Hematopoietic multipotent progenitor cell (in vitro differentiated cells): ENCODE data around the gene EPB41L2. TPM values are rescaled to one million over a fixed set of nuclear protein-coding genes. Genes with fewer than 3 reads are reported as not detected.
"Not testable (repeated sequence)": the region's sequence is repeated elsewhere in the genome, so short reads cannot be mapped to it uniquely, and the experiment has no call there.

ENCODE experiments used
- DNase-seq, 3 donors: peaks; one replicate each; pipeline ENCODE4 v3.0.0-alpha.2; 2011 to 2015; ENCODE audit warnings: low read depth in 2 of 3, low spot score in 2 of 3
- total RNA-seq: library from RNA; depleted of rRNA; stranded (reverse); fragments of >200 nt; gene quantifications from one replicate; pipeline ENCODE4 v1.2.3, GENCODE V29; 2012

Gene EPB41L2
- 7.5 TPM for total RNA-seq

- DNase-seq, result peak; percentile 69 to 90 (median 89)
Measured at GRCh38 chr6:131063028-131063763, at the start of gene EPB41L2. TSS of gene EPB41L2 (minus strand) at chr6:131063245. CDS start at chr6:130956485, 106,760 bp downstream.

DNA sequence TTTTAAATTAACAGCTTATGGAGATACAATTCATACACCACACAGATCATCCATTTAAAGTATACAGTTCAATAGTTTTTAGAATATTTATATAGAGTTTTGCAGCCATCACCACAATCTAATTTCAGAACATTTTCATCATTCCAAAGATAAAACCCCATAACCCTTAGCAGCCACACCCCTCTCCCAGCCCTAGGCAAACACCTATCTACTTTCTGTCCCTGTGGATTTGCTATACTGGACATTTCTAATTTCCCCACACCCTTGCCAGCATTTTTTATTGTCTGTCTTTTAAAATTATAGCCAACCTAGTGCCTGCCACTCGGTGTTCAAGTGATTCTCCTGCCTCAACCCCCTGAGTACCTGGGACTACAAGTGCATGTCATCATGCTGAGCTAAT is 49.2 kb upstream of the EPB41L2 start:
- no peak for DNase-seq

GRCh38 chr6:131107151-131107550 is 44.1 kb upstream of the EPB41L2 start:
- DNase-seq, result no peak

GRCh38 chr6:131103901-131104300 is 40.9 kb upstream of the EPB41L2 start:
- DNase-seq, result no peak

- DNase-seq, result no peak
Measured at GRCh38 chr6:131103296-131103695, 40.3 kb upstream of the EPB41L2 start.

- no peak for DNase-seq
Measured at GRCh38 chr6:131101911-131102680, 39.1 kb upstream of the EPB41L2 start.

- DNase-seq, result no peak
Measured at GRCh38 chr6:131096786-131097185, 33.7 kb upstream of the EPB41L2 start.

- DNase-seq, result peak in 1 of 3 donors; percentile 14
Measured at GRCh38 chr6:131093334-131093733, 30.3 kb upstream of the EPB41L2 start.

GRCh38 chr6:131091944-131092343 is 28.9 kb upstream of the EPB41L2 start:
- not testable (repeated sequence) for DNase-seq

- DNase-seq, result peak in 1 of 3 donors; percentile 41
Measured at GRCh38 chr6:131090339-131090738, 27.3 kb upstream of the EPB41L2 start.

- no peak for DNase-seq
Measured at GRCh38 chr6:131084982-131085381, 21.9 kb upstream of the EPB41L2 start.

DNA sequence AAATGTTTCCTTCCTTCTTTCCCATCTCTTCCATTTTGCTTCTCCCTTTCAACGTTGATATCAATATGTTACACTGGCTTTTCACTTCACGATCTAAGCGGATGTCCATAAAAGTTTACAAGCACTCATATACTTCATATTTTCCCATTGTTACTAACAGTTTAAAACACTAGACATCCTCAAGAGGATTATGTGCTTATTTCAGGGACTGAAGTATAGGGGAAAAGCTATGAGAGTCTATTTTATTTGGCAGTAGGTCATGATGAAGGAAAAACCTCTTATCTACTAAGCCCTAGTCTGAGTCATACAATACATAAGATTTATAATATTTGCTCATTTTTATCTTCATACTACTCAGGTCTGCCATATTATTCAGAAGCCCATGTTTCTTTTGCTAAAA is 20.6 kb upstream of the EPB41L2 start:
- no peak for DNase-seq

DNA sequence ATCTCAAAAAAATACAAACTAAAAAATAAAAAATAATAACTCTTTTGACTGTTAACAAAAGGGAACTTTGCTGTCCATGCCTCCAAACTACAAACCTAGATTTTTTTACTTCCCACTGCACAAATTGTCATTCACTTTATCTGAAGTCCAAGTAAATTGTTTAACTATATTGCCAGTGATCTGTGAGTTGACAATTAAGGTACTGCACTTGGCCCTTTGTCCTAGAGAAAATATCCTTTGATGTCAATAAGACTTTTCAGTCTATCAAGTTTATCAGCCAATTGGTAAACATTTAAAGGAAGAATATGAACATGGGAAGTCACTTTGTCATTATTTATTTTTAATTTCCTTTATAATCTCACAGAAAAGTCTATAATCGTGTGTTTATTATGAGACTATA is 19.3 kb upstream of the EPB41L2 start:
- DNase-seq, result no peak

- DNase-seq, result no peak
Measured at GRCh38 chr6:131080084-131080483, 17.0 kb upstream of the EPB41L2 start.

DNA sequence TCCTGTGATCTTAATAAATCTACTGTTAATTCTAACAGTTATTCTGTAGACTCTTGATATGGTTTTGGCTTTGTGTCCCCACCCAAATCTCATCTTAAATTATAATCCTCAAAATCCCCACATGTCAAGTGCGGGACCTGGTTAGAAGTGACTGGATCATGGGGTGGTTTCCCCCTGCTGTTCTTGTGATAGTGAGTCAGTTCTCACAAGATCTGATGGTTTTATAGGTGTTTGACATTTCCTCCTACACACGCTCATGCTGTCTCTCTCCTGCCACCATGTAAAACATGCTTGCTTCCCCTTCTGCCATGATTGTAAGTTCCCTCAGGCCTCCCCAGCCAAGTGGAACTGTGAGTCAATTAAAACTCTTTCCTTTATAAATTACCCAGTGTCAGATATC is 10.5 kb upstream of the EPB41L2 start:
- no peak for DNase-seq

GRCh38 chr6:131070061-131070460 is 7.0 kb upstream of the EPB41L2 start:
- no peak for DNase-seq

DNA sequence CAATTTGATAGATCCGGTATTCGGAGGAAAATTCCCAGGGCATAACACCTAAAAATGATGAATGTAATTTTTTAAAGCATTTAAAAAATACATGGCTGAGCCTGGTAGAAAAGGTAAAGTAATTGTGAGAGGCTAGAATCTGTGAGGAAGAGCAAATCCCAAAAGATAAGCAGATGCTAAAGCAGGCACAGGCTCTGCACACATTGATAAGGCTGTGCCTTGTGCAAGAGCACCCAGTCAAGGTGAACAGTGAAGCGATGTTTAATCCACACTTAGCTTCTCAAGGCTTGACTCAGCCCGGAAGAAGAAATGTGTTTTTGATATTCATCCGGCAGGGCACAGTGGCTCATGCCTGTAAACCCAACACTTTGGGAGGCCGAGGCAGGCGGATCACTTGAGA is 5.1 kb upstream of the EPB41L2 start:
- DNase-seq, result no peak

- no peak for DNase-seq
Measured at GRCh38 chr6:131067521-131067920, 4.5 kb upstream of the EPB41L2 start.

- no peak for DNase-seq
Measured at GRCh38 chr6:131065824-131066171, 2.8 kb upstream of the EPB41L2 start.

GRCh38 chr6:131065112-131065823 is 2.2 kb upstream of the EPB41L2 start:
- peak in 2 of 3 donors; percentile 1 to 10 for DNase-seq

DNA sequence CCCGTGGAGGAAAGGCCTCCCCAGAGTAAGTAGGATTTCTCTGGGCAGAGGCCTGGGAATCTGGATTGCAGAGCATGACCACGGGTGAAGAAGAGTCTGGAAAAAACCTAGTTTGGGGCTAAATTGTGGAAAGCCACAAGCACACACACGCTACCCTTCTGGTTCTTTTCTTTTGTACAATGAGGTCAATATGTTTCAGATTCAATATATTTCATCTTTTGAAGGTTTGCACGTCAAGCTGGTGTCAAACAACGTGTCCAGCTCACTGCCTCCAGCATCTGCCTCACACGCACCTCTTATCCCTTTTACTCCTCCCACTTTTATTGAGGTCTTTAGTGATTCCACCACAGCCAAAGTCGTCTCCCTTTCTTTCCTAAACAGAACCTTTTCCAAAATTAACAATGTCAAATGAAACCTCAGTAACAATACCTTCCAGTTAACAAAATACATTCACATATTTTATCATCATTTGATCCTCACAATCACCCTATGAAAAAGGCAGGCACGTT is 773 bp upstream of the EPB41L2 start:
- DNase-seq, result no peak
